Memory B cell (primary cell): Measurements from ENCODE around the gene ATP6AP2.

Experiments
- ATAC-seq: fragments of 150-1000 bp; cut with Tn5 transposase; 2 replicates; pipeline ENCODE4 v1.10.0; 2021; ENCODE audit warnings: low read depth, mild to moderate bottlenecking, moderate library complexity
- DNase-seq, 2 donors: peaks; one replicate each; pipeline ENCODE4 v3.0.0; 2022; ENCODE audit warnings: low spot score in 2 of 2
- H3K27ac Mint-ChIP-seq: one replicate; pipeline ENCODE4 v1.8.0; 2022; ENCODE audit warnings: mild to moderate bottlenecking, moderate library complexity, mixed read lengths
- H3K27me3 Mint-ChIP-seq: one replicate; pipeline ENCODE4 v1.8.0; 2022; ENCODE audit warnings: mixed read lengths
- H3K36me3 Mint-ChIP-seq: one replicate; pipeline ENCODE4 v1.8.0; 2022; ENCODE audit warnings: mild to moderate bottlenecking, mixed read lengths
- H3K4me1 Mint-ChIP-seq: one replicate; pipeline ENCODE4 v1.8.0; 2022; ENCODE audit warnings: mixed read lengths
- H3K4me3 Mint-ChIP-seq: one replicate; pipeline ENCODE4 v1.8.0; 2022; ENCODE audit warnings: mild to moderate bottlenecking, moderate library complexity, mixed read lengths
- H3K9me3 Mint-ChIP-seq: one replicate; pipeline ENCODE4 v1.8.0; 2022; ENCODE audit warnings: mixed read lengths

Gene ATP6AP2

DNA sequence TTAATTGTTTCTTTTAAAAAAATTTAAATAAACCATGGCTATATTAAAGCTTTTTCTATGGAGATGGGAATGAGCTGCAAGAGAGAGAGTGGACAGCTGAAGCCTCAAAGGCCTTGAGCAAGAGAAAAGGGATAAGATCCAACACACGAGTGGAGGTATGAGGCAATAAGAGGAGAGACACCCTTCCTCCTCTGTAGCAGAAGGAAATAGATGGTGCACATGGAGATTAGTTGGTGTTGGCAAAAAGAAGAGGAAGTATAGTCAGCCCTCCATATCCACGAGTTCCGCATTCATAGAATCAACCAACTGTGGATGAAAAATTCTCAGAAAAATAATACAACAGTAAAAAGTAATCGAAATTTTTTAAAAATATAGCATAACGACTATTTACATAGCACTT is 63.4 kb downstream of the ATP6AP2 start:
- H3K27me3 Mint-ChIP-seq: no peaks in the 10 kb centered on the region
- DNase-seq (no peak), ATAC-seq (no peak)
- no peaks in the 10 kb centered on the region for H3K9me3 Mint-ChIP-seq
- H3K4me3 Mint-ChIP-seq: peak overlapping the region; percentile 82
- peaks cover 30% of the 10 kb centered on the region for H3K4me1 Mint-ChIP-seq
- peak overlapping the region; percentile 96 for H3K27ac Mint-ChIP-seq
- H3K36me3 Mint-ChIP-seq: peaks cover 8% of the 10 kb centered on the region

DNA sequence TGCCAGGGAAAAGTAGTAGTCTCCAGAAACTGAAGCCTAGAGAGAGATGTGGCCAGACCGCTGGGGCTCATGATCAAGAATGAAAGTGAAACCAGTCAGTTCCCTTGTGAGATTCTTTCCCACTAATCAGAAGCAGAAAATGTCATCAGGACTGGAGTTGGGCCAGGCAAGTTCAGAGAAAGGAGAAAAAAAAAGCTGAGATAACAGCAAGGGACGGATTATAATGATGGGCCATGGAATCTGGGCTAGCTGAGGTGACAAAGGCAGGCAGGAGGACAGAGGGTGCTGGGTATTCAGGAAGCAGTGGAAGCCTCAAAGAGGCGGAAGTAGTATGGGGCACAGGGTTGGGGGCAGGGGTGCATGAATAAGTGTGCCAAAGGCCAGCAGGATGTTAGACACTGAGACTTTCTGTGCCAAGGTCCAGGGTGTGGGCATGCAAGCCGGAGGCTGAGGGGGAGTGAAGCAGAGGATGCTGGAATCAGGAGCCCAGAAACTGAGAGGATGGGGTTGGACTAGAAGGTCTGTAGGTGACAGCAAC is 64.1 kb downstream of the ATP6AP2 start:
- Mint-ChIP-seq H3K27me3 (no peaks in the 10 kb centered on the region), H3K4me1 (peaks cover 30% of the 10 kb centered on the region), H3K9me3 (no peaks in the 10 kb centered on the region), H3K36me3 (peaks cover 8% of the 10 kb centered on the region), H3K4me3 (peak overlapping the region; percentile 89), H3K27ac (peak overlapping the region; percentile 96)
- ATAC-seq: peak; percentile 38
- DNase-seq: peak; percentile 6 to 39

DNA sequence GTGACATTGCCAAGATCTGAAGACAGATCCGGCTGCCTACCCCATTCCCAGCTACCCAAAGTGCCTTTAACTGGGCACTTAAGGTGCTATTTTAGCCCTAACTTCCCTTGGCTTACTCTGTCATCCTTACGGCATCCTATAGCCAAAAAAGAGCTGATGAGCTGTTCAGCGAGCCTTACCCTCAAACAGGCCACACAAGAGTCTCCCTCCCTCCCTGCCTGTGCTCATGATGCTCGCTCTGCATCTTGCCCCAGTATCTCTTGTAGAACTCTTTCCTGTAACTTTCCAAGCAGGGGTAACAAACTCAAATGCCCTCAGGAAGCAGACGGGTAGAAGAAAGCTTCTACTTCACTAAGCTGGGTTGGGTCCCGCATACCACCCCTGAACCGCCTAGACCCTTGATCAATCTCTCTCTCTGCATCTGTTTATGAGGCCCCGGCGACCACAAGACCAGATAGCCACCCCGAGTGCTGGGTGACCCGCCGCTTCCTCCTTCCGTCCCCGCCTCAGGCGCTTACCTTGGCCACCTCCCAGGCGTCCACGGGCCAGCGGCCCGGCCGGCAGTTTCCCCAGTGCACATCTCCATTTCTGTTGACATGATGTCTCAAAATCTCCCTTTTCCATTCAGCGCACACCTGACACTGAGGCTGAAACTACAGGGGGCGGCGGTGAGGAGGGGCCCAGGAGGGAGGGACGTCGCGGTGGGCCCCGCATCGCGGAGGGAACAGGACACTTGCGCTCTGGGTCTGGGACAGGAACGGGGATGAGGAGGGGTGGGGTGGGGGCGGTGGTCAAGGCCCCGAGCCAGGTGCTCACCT is 65.9 kb downstream of the ATP6AP2 start:
- ATAC-seq (peak; percentile 7), DNase-seq (peak in 1 of 2 donors; percentile 39)
- no peaks in the 10 kb centered on the region for H3K27me3 Mint-ChIP-seq
- H3K27ac Mint-ChIP-seq: peak overlapping the region; percentile 97
- H3K36me3 Mint-ChIP-seq: peaks cover 11% of the 10 kb centered on the region
- peaks cover 31% of the 10 kb centered on the region for H3K4me1 Mint-ChIP-seq
- H3K4me3 Mint-ChIP-seq: peak overlapping the region; percentile 98
- H3K9me3 Mint-ChIP-seq: no peaks in the 10 kb centered on the region

DNA sequence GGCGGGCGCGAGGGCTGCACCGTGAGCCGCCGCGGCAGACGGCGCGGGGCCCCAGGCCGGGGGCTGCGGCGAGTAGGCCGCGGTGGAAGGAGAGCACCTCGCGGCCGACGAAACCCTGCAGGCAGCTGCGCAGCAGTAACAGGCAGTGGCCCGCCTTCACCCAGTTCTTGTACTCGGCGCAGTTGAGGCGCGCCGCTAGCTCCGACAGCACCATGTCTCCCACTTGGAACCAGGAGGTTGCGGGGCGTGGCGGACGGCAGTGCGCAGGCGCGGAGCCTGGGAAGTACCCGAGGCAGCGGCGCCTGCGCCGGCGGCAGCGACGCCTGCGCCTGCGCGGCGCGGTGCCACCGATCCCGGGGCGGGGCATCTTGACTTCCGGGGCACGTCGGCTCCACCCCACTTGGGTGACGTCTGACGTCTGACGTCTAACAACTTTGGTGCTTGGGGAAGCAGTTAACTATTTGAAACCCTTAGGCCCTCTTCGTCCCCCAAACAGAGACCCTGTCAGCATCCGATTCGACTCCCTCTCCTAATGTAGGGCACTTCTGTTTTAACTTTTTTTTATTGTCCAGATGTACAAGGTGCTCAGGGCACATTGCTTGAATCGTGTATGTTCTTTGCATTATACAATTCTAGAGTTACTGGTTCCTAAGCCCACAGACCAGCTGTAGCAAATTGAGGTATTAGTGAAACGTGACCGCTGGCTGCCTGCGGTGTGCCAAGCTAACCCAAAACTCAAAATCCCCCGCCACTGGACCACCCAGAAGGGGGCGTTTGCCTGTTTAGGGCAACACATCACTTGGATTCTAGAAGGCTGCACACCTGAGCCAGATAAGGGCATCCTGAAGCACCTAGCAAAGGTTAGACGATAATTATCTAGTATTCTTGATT is 66.8 kb downstream of the ATP6AP2 start, which contains the start of gene CXorf38:
CXorf38 (minus strand) TSS at position 255 of the 891 bp plus-strand sequence; CDS start at position 214, 41 bp downstream.
- peaks cover 25% of the 10 kb centered on the region for H3K4me1 Mint-ChIP-seq
- no peaks in the 10 kb centered on the region for H3K9me3 Mint-ChIP-seq
- no peaks in the 10 kb centered on the region for H3K27me3 Mint-ChIP-seq
- H3K36me3 Mint-ChIP-seq: peaks cover 4% of the 10 kb centered on the region
- peak; percentile 74 for ATAC-seq
- DNase-seq: peak; percentile 88 to 97
- peak within 1 kb of the TSS; percentile 98 for H3K4me3 Mint-ChIP-seq
- H3K27ac Mint-ChIP-seq: peak within 1 kb of the TSS; percentile 97

DNA sequence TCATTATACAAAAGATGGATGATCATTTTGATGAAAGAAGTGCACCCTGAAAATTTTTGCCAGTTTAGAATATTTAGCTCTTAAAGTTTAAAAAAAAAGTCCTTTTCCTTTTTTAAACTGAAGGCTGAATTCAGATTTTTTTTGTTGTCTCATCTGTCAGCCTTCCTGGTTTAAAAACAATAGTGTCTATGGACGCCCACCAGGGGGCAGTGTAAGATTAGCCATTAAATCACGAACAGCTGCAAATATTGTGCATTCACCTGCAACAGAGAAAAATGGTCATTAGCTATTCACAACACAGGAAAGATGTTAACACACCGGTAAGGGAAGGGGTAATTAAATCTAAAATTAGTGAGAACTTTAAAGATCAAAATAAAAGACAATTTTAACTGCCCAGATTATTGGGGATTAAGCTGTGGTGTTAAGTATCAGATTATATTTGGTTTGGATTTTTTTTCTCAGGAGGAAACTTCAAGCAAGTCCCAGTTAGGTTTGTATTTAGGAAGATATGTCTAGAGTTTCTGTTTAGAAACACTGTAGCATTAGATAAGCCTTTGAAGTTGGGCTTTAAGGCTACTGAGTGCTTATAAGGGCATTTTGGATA is 71.0 kb downstream of the ATP6AP2 start:
- DNase-seq: peak; percentile 62 to 69
- Mint-ChIP-seq H3K36me3 (peaks cover 11% of the 10 kb centered on the region), H3K9me3 (no peaks in the 10 kb centered on the region), H3K4me1 (peaks cover 5% of the 10 kb centered on the region), H3K27me3 (no peaks in the 10 kb centered on the region), H3K27ac (peak overlapping the region; percentile 72), H3K4me3 (no peak overlapping the region)
- no peak for ATAC-seq

DNA sequence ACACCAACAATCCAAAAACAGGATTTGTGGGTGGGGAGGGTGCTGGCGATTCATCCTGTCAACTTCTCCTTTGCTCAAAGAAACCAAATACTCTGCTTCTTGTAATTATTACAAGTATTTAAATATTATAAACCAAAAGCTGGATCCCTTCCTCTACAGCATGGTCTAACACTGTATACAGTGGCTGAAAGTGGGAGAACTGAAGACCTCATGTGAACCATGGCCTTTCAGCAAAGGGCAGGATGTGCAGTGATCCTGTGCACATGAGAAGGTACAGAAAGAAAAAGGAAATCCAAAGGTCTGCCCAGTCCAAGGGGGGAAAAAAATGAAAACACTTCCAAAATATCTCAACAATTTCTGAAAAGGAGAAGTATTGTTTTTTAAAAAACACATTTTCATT is 71.9 kb downstream of the ATP6AP2 start:
- Mint-ChIP-seq H3K4me1 (peaks cover 4% of the 10 kb centered on the region), H3K36me3 (peaks cover 11% of the 10 kb centered on the region), H3K27me3 (no peaks in the 10 kb centered on the region), H3K9me3 (no peaks in the 10 kb centered on the region), H3K4me3 (no peak overlapping the region), H3K27ac (no peak overlapping the region)
- ATAC-seq (no peak), DNase-seq (no peak)

DNA sequence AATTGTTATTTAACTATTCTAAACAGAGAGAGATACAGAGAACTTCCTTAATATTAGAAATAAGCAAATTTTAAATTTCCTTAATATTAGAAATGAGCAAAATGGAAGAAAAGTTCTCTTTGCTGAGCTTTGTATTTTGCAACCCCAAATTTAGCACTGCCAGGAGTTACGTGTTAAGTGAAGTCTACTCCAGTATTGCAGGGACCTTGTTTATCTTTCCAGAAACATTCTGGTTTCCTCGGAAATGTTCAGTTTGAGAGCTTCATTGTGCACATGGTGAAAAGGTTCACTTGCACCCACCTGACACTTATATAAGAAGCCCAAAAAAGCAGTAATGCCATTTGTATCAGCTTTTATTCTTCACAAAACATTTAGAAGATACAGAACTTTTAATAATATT is 72.8 kb downstream of the ATP6AP2 start:
- peaks cover 3% of the 10 kb centered on the region for H3K4me1 Mint-ChIP-seq
- no peaks in the 10 kb centered on the region for H3K9me3 Mint-ChIP-seq
- DNase-seq: no peak
- peaks cover 11% of the 10 kb centered on the region for H3K36me3 Mint-ChIP-seq
- H3K27me3 Mint-ChIP-seq: no peaks in the 10 kb centered on the region
- no peak for ATAC-seq
- no peak overlapping the region for H3K27ac Mint-ChIP-seq
- H3K4me3 Mint-ChIP-seq: no peak overlapping the region
